ENCODE measurements around the gene WDR62. TPM values are rescaled to one million over a fixed set of nuclear protein-coding genes. Genes with fewer than 3 reads are reported as not detected.
"Not testable (repeated sequence)": the region's sequence is repeated elsewhere in the genome, so short reads cannot be mapped to it uniquely, and the experiment has no call there.

WDR62 gene
- polyA plus RNA-seq, 3 donors from 2014 or later = 0.12 to 0.77 TPM; not detected in 1

DNA sequence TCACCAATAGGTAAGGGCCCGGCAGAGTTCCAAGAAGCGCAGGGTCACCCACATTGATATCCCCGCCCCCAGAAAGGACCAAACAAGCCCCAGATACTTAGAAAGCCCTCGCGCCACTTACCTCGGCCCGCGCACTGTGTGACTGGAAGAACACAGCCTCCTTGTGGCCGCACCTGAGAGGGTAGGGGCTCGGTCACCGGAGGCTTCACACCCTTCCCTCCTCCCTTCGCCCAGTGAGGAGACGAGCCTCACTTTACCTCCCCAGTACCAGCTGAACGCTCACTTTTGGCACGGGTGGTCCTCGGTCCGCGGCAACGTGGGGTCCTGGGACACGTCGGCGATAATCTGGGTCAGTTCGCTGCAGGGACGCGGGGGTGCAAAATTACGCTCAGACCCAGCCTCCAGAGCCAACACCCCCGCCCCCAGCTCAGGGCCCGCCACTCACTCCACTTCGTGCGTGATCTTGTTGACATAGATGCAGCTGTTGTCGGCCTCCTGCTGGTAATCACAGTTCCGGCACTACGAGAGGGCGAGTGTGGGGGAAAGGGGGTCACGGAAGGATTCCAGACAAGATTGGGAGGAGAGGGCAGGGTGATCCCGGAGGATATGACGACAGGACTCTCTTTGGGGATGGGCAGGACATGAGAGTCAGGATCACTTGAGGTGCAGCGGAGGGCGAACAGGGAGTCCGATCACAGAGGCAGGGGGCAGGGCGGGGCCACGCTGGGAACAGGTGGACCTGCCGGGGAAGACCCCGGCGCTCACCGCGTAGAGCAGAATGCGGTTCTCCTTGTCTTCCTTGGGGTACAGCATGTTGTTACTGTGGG lies 59.4 kb downstream of the WDR62 start:
- Mint-ChIP-seq H3K4me1 (peaks cover 45 to 47% of the 10 kb centered on the region in 2 donors), H3K9me3 (peaks cover 0 to 4% (median 0%) of the 10 kb centered on the region in 6 donors), H3K27me3 (ENCODE audit: low read depth in 3 of 3) (peaks cover 11 to 20% (median 15%) of the 10 kb centered on the region in 3 donors), H3K27ac (peak overlapping the region; percentile 92 to 99 (median 98)), H3K36me3 (peaks cover 4 to 8% (median 8%) of the 10 kb centered on the region in 3 donors), H3K4me3 (peak overlapping the region; percentile 83 to 95 (median 90))
- DNase-seq = peak; percentile 39 to 54 (median 54)

DNA sequence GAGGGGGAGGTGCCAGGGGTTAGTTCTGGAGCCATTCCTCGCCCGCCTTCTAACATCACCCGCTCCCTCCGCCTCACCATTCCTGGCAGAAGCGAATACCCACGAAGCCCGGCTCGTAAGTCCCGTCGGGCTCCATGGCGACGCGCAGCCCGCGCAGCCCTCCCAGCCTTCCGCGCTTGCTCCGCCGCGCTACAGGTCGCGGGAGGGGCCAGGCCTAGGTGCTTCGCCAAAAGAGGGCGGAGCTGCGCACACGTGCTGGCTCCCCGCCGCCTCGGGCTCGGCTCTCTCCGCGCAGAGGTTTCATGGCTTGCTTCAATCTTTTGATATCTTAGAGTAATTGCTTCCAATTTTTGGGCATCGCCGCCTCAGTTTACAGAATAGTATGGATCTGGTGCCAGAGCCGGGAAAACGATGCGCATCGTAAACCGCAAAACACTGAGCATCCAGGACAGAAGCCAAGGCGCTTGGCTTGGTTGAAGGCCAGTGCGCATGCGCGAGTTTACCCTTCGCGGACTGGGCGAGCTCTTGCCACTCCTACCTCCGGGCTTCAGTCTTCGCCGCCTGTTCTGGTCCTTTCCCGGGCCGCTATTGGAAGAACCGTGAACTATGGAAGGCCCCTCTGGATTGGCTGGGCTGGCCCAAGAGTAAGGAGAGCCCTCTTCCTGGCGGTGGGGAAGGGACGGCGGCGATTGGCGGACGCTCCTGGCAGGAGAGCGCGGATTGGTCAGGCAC lies 60.2 kb downstream of the WDR62 start, which contains the start of gene POLR2I:
Gene POLR2I (minus strand): TSS at position 155 of the 732 bp plus-strand sequence. CDS start 19 bp downstream, at position 136.
- Mint-ChIP-seq H3K36me3 (peaks cover 4 to 10% (median 8%) of the 10 kb centered on the region in 3 donors), H3K9me3 (peaks cover 0 to 4% (median 0%) of the 10 kb centered on the region in 6 donors), H3K27ac (peak within 1 kb of the TSS; percentile 92 to 99 (median 98)), H3K27me3 (ENCODE audit: low read depth in 3 of 3) (peaks cover 11 to 20% (median 16%) of the 10 kb centered on the region in 3 donors), H3K4me1 (peaks cover 46 to 49% of the 10 kb centered on the region in 2 donors), H3K4me3 (peak within 1 kb of the TSS; percentile 83 to 95 (median 90))
- peak; percentile 99 to 100 (median 100) for DNase-seq

DNA sequence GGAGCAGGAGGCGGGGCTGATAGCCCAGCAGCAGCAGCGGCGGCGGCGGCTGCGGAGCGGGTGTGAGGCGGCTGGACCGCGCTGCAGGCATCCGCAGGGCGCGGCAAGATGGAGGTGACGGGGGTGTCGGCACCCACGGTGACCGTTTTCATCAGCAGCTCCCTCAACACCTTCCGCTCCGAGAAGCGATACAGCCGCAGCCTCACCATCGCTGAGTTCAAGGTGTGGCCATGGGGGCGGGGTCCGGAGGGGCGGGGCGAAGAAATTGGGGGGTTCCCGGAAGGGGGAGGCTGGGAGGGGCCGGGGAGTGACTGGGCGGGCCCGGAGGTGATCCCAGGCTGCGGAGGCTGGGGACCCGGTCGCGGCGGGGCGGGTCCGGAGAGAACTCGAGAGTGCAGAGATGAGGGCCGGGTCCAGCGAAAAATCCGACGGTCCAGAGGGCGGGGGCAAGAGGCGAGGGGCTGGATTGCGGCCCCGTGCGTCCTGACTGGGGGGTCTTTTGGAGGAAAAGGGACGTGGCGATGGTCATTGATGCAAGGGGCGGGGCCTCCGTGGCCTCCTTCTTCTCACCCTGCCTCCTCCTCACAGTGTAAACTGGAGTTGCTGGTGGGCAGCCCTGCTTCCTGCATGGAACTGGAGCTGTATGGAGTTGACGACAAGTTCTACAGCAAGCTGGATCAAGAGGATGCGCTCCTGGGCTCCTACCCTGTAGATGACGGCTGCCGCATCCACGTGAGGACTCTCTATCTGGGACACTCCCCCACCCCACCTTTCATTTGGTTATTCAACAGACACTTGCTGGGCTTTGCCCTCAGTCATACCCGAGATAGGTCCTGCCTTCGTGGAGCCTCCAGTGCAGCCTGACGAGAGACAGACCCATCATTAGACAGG lies 61.0 kb downstream of the WDR62 start, which contains the start of gene TBCB:
Gene TBCB (plus strand): TSS at position 16 of the 891 bp plus-strand sequence. CDS start 93 bp downstream, at position 109.
- Mint-ChIP-seq H3K4me3 (peak within 1 kb of the TSS; percentile 83 to 95 (median 90)), H3K27ac (peak within 1 kb of the TSS; percentile 92 to 99 (median 98)), H3K9me3 (peaks cover 0 to 4% (median 0%) of the 10 kb centered on the region in 6 donors), H3K4me1 (peaks cover 48 to 53% of the 10 kb centered on the region in 2 donors), H3K36me3 (peaks cover 4 to 12% (median 8%) of the 10 kb centered on the region in 3 donors), H3K27me3 (ENCODE audit: low read depth in 3 of 3) (peaks cover 13 to 20% (median 18%) of the 10 kb centered on the region in 3 donors)
- no peak for DNase-seq

DNA sequence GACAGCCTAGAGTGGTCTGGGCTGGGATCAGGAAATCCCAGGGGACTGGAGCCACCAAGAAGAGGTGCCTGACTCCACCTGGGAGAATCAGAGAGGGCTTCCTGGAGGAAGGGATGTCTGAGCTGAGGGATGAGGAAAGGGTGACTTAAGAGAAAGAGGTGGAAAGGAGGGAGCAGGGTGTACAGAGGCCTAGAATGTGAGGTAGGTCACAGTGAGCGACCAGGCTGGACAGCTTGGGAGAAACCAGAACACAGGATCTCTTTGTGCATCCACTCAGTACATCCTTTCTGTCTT lies 61.6 kb downstream of the WDR62 start:
- Mint-ChIP-seq H3K9me3 (peaks cover 0 to 4% (median 0%) of the 10 kb centered on the region in 6 donors), H3K27ac (peak overlapping the region; percentile 92 to 99 (median 98)), H3K4me3 (peak overlapping the region; percentile 83 to 95 (median 90)), H3K27me3 (ENCODE audit: low read depth in 3 of 3) (peaks cover 13 to 20% (median 18%) of the 10 kb centered on the region in 3 donors), H3K36me3 (peaks cover 4 to 12% (median 8%) of the 10 kb centered on the region in 3 donors), H3K4me1 (peaks cover 48 to 53% of the 10 kb centered on the region in 2 donors)
- no peak for DNase-seq

DNA sequence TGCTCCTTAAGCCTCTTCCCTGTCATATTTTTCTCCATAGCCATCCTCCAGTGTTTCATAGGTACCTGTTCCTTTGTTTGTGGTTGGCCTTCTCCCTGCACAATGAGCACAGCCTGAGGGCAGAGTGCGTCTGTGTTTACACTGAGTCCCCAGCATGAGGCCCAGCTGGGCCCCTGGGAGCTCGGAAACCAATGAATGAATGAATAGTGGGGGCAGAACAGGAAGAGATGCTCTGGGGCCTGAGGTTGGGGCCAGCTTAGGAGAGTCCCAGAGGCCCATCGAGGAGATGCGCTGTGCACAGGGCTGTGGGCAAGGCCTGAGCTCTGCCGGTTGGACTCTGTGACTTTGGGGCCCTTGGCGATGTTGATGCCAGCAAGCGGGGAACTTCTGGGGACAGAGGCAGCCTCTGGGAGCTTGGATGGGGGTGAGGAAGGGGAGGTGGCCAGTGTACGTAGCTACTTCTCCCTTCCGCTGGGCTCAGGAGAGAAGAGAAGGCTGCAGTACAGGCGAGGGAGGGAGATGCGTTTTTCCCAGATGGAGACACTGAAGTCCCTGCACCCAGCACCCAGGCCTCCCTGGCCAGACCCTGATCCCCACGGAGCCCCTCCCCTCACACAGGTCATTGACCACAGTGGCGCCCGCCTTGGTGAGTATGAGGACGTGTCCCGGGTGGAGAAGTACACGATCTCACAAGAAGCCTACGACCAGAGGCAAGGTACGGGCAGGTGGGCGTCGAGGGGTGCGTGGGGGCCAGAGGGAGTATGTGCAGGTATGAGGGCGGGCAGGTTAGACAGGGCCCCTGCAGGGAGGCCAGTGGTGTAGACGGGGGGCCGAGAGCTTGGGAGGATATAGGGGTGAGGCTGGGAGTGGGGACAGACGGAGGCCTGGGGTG lies 65.6 kb downstream of the WDR62 start:
- H3K27ac Mint-ChIP-seq = peak overlapping the region in 2 of 6 donors; percentile 31 to 36
- H3K9me3 Mint-ChIP-seq = no peaks in the 10 kb centered on the region
- DNase-seq = no peak
- peaks cover 5 to 14% (median 9%) of the 10 kb centered on the region in 3 donors for H3K36me3 Mint-ChIP-seq
- H3K4me3 Mint-ChIP-seq = peak overlapping the region in 1 of 5 donors; percentile 18
- peaks cover 4 to 8% (median 7%) of the 10 kb centered on the region in 3 donors for H3K27me3 Mint-ChIP-seq (ENCODE audit: low read depth in 3 of 3)
- H3K4me1 Mint-ChIP-seq = peaks cover 22 to 27% of the 10 kb centered on the region in 2 donors

DNA sequence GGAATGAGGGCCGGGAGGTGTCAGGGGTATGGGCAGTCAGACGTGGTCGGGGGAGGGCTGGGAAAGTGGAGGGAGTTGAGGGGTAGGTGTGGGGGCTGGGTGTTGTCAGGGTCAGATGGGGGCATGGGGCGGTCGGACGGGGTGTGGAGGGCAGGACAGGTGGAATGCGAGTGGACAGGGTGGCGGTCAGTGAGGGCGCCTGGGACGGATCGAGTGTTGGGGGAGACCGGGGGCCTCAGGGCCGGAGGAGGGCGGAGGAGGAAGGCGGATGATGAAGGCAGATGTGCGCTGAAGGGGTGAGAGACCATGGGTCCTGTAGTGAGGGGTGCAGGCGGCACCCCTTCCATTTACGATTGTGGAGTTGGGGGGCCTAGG lies 66.3 kb downstream of the WDR62 start:
- H3K27ac Mint-ChIP-seq = no peak overlapping the region
- H3K4me1 Mint-ChIP-seq = peaks cover 18 to 24% of the 10 kb centered on the region in 2 donors
- peaks cover 2 to 5% (median 4%) of the 10 kb centered on the region in 3 donors for H3K27me3 Mint-ChIP-seq (ENCODE audit: low read depth in 3 of 3)

DNA sequence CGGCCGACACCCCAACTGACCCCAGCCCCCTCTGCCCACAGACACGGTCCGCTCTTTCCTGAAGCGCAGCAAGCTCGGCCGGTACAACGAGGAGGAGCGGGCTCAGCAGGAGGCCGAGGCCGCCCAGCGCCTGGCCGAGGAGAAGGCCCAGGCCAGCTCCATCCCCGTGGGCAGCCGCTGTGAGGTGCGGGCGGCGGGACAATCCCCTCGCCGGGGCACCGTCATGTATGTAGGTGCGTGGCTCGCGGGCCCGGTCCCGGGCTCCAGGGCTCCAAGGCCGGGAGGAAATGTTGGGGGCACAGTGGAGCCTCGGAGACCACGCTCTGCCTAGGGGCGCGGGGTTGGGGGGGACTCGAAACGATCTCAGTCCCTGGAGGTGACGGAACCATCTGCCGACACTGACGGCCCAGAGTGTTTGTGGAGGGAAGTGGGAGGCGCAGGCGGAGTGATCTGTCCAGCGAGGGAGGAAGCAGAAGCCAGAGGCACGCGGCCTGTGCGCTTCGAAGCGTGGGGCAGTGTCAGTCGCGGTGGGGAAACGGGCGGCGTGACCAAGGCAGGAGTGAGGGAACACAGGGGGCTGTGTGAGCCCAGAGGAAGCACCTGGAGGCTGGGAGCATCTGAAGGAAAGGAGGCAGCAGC lies 66.9 kb downstream of the WDR62 start:
- H3K27ac Mint-ChIP-seq = peak overlapping the region in 1 of 6 donors; percentile 51
- H3K27me3 Mint-ChIP-seq (ENCODE audit: low read depth in 3 of 3) = peaks cover 2 to 5% (median 2%) of the 10 kb centered on the region in 3 donors
- DNase-seq = no peak
- H3K9me3 Mint-ChIP-seq = no peaks in the 10 kb centered on the region
- H3K4me1 Mint-ChIP-seq = peaks cover 14 to 19% of the 10 kb centered on the region in 2 donors
- H3K4me3 Mint-ChIP-seq = no peak overlapping the region
- peaks cover 11 to 20% (median 12%) of the 10 kb centered on the region in 3 donors for H3K36me3 Mint-ChIP-seq

More for the DNA sequence above, 66.3 kb downstream of the WDR62 start:
- Mint-ChIP-seq H3K9me3 (no peaks in the 10 kb centered on the region), H3K36me3 (peaks cover 11 to 20% (median 12%) of the 10 kb centered on the region in 3 donors), H3K4me3 (no peak overlapping the region)
- DNase-seq = no peak

DNA sequence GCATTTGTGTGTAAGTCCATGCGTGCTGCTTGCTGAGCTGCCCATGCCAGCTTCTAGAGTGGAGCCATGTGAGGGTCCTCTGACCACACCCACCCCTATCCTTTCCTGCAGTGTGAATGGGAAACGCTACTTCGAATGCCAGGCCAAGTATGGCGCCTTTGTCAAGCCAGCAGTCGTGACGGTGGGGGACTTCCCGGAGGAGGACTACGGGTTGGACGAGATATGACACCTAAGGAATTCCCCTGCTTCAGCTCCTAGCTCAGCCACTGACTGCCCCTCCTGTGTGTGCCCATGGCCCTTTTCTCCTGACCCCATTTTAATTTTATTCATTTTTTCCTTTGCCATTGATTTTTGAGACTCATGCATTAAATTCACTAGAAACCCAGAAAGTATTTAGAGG lies 70.9 kb downstream of the WDR62 start:
- peaks cover 16 to 17% of the 10 kb centered on the region in 2 donors for H3K4me1 Mint-ChIP-seq
- no peak for DNase-seq
- no peaks in the 10 kb centered on the region for H3K9me3 Mint-ChIP-seq
- H3K27me3 Mint-ChIP-seq (ENCODE audit: low read depth in 3 of 3) = peaks cover 0 to 2% (median 2%) of the 10 kb centered on the region in 3 donors
- H3K4me3 Mint-ChIP-seq = no peak overlapping the region
- peak overlapping the region in 2 of 6 donors; percentile 37 to 39 for H3K27ac Mint-ChIP-seq
- peaks cover 4 to 12% (median 7%) of the 10 kb centered on the region in 3 donors for H3K36me3 Mint-ChIP-seq

DNA sequence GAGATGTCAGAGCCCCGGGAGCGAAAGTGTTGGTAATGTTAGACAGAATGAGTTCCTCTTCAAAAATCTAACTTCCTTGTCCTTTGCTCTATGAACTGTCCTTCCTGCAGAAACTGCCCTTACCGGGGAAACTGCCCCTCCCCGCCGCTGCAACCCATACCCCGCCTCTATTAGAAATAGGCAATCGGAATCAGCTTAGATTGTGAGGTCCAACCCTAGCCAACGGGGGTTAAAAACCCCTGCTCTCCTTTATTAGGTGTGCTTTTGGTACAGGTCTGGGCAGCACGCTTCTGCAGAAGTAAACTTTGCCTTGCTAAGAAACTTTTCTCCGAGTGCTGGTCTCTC lies 73.7 kb downstream of the WDR62 start:
- Mint-ChIP-seq H3K36me3 (peaks cover 4 to 10% (median 7%) of the 10 kb centered on the region in 3 donors), H3K27ac (peak overlapping the region; percentile 89 to 95 (median 92)), H3K4me3 (peak overlapping the region; percentile 90 to 93 (median 92)), H3K27me3 (ENCODE audit: low read depth in 3 of 3) (peaks cover 0 to 3% (median 2%) of the 10 kb centered on the region in 3 donors), H3K4me1 (peaks cover 39 to 41% of the 10 kb centered on the region in 2 donors), H3K9me3 (no peaks in the 10 kb centered on the region)
- DNase-seq = no peak

DNA sequence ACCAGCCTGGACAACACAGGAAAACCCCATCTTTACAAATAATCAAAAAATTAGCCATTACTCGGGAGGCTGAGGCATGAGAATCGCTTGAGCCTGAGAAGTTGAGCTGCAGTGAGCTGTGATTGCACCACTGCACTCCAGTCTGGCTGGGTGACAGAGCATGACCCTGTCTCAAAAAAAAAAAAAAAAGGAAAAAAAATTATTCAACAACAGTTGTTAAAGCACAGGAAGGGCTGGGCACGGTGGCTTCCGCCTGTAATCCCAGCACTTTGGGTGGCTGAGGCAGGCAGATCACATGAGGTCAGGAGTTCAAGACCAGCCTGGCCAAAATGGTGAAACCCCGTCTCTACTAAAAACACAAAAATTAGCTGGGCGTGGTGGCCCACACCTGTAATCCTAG lies 76.5 kb downstream of the WDR62 start:
- H3K27me3 Mint-ChIP-seq (ENCODE audit: low read depth in 3 of 3); H3K36me3 Mint-ChIP-seq; H3K9me3 Mint-ChIP-seq: not testable (repeated sequence)
- peak overlapping the region; percentile 68 to 90 (median 82) for H3K27ac Mint-ChIP-seq
- peak; percentile 38 to 65 (median 51) for DNase-seq
- peak overlapping the region in 4 of 5 donors; percentile 21 to 58 (median 50) for H3K4me3 Mint-ChIP-seq
- H3K4me1 Mint-ChIP-seq = peaks cover 39 to 44% of the 10 kb centered on the region in 2 donors

DNA sequence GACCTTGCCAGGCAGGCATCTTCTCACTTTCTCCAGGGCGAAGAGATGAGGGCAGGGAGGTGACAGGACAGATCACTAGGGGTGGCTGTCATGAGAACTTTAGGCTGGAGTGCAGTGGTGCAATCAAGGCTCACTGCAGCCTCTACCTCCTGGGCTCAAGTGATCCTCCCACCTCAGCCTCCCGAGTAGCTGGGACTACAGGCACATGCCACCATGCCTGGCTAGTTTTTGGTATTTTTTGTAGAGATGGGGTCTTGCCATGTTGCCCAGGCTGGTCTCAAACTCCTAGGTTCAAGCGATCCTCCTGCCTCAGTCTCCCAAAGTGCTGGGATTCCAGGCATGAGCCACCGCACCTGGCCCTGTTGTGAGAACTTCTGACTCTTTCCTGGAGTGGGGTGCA lies 80.2 kb downstream of the WDR62 start:
- H3K4me3 Mint-ChIP-seq; H3K9me3 Mint-ChIP-seq; DNase-seq; H3K27me3 Mint-ChIP-seq (ENCODE audit: low read depth in 3 of 3); H3K36me3 Mint-ChIP-seq; H3K27ac Mint-ChIP-seq: not testable (repeated sequence)
- H3K4me1 Mint-ChIP-seq = peaks cover 24 to 38% of the 10 kb centered on the region in 2 donors
